Hippocampal formation (tissue), 2 donors: ENCODE measurements around the gene SLC17A4.

Experiments
- DNase-seq, 2 donors: peaks; one replicate each; lab custom pipeline; 2025; lab: John Stamatoyannopoulos, UW

Gene SLC17A4

DNA sequence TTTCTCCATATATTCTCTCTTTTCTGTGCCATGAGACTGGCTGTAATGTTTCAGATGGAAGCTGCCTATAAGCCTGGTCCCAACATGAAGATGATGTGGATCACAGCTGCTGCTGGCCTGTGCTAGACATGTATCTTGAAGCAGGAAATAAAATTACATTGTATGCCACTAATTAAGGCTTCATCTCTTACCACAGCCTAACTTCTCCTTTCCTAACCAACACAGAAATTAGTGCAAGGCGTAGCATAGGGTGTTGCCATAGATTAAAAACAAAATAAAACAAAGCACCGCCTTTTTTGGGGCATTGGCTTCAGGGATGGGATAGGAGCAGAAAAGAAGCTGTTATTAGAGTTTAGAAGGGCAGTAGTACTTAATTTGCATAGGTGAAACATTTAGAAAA lies 4.7 kb upstream of the SLC17A4 start:
- no peak for DNase-seq

DNA sequence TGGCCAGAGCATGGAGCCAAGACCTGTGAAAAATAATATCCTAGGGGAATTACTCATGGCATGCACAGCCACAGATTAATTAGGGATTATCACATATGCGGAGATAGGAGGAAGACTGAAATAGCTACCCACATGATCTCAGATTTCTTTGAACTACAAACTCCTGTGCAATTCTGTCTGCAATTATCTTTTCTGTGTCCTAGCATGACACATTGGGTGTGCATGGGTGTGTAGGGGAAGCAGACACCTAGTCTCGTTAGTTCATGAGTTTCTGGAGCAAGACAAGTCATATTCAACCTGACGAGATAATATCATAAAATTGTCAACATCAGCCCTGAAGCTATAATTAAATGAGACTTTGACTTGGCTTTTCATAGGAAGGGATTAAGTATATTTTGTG lies 3.6 kb upstream of the SLC17A4 start:
- no peak for DNase-seq

- DNase-seq: no peak
Measured at GRCh38 chr6:25753079-25753478, 1.5 kb upstream of the SLC17A4 start.

- DNase-seq: no peak
Measured at GRCh38 chr6:25755483-25755882, 941 bp downstream of the SLC17A4 start.

- DNase-seq: no peak
Measured at GRCh38 chr6:25756382-25757363, 2.1 kb downstream of the SLC17A4 start.

DNA sequence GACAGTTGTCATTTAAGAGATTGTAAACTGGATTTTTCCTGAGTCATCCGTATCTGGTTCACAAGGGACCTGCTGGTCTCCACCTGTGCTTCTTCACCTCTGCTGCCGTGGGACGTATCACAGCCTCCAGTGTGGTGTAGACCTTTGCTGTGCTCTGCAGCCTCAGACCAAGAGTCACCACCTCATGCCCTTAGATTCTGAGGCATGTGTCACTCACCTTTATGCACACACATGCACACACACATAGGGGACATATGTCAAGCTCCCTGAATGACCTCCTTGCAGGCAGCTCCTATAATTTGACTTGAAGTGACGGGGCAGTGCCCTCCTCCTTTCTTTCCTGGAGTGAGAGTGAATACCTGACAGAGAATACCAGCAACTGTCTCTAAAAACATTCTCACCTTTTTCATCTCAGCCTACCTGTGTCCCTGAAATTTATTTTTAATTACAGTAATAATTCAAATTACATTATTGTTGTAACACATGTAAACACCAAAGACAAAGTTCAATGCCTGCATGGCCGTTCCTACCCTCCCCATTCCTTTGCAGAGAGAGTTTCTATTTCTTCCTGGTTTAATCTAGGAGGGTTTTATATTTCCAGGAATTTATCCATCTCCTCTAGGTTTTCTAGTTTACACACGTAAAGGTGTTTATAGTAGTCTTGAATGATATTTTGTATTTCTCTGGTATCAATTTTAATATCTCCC lies 3.5 kb downstream of the SLC17A4 start:
- no peak for DNase-seq

- DNase-seq: no peak
Measured at GRCh38 chr6:25764611-25765010, 10.1 kb downstream of the SLC17A4 start.

GRCh38 chr6:25768566-25768965 lies 14.0 kb downstream of the SLC17A4 start:
- DNase-seq: no peak

GRCh38 chr6:25769983-25770382 lies 15.4 kb downstream of the SLC17A4 start:
- no peak for DNase-seq

DNA sequence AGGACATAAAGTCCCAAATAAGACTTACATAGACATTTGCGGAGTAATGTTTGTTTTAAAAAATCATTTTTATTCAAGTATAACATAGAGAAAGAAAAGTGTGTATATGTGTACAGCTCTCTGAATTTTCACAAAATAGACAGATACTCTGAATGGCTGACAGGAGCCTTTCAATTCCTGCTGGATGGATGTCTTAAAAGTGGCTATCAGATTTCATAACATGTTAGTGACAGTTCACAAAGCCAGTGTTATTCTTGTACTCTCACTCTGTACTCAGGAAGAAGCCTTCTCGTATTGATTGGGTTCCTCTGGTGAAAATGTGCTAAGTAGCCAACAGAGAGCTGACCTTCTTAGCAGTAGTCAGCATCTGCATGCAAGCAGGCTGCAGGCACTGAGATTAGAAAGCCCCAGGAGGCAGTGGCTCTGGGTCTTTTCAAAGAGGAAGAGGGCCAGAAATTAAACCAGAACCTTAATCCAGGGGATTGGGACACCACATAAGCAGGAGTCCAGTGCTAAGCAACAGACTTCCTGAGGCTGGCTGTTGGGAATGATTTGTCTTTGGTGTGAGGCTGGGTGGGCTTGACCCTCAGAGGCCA lies 19.7 kb downstream of the SLC17A4 start:
- DNase-seq: no peak

DNA sequence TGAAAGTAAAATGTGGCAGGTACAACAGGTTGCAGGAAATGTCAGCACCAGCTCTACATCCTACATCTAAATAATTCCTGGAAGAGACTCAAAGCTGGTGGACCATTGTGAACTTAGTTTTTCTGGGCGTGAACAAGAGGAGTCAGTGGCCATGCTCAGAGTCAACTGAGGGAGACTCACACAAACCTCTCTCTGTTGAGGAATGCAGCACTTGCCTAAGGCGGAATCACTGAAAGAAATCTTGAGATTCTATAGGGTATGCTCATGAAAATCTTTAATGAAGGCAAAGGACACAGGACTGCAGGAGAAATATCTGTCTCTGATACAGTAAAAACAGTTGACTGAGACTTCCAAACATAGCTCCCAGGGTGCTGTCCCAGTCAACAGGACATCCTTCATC lies 22.5 kb downstream of the SLC17A4 start:
- DNase-seq: no peak

GRCh38 chr6:25777856-25778649 lies 23.5 kb downstream of the SLC17A4 start:
- DNase-seq: no peak

- no peak for DNase-seq
Measured at GRCh38 chr6:25781134-25781533, 26.6 kb downstream of the SLC17A4 start.

DNA sequence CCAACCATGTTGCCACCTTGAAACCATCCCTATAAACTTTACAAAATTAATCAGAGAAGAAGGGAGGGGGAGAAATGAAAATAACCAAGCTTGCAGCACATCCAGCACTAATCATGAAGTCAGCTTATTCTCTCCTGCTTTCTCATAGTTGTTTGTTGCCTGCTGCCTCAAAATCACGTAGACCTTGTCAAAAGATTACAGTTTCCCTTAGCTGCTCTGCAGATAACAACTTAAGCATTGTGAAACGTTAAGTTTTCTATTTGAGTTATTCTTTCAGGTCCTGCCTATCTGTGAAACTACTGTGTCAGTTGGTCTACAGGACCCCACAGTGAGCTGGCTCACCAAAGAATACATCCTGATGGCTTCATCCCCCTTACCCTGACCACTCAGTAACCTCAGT lies 32.9 kb downstream of the SLC17A4 start:
- no peak for DNase-seq

DNA sequence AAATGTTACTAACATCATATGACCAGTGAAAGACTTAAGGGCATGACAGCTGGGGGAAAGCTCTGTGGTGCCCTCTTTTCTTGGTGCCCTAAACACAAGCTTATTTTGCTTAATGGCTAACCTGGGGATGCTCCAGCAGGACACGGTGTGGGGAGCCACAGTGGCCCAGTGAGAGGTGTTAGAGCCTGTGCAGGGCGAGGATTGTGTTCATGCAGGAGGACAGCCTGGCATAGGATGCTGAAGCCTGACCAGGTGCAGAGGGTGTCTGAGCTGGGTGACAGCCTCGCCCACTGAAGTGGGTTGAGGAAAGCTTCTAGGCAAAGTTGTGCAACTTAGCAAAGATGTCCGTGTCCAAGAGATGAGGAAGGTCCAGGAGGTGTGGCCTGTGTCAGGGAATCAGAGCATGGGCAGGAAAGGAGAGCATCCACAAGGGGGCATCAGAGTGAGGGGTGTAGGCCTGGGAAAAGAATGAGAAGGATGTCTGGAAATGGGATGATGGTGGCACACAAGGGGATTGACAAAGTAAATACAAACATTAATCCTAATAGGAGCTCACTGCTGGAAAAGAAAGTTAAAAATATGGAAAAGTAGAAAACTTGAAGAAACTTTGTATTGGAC lies 33.9 kb downstream of the SLC17A4 start:
- no peak for DNase-seq

- DNase-seq: no peak
Measured at GRCh38 chr6:25789475-25789874, 34.9 kb downstream of the SLC17A4 start.

- no peak for DNase-seq
Measured at GRCh38 chr6:25792016-25792415, 37.5 kb downstream of the SLC17A4 start.

DNA sequence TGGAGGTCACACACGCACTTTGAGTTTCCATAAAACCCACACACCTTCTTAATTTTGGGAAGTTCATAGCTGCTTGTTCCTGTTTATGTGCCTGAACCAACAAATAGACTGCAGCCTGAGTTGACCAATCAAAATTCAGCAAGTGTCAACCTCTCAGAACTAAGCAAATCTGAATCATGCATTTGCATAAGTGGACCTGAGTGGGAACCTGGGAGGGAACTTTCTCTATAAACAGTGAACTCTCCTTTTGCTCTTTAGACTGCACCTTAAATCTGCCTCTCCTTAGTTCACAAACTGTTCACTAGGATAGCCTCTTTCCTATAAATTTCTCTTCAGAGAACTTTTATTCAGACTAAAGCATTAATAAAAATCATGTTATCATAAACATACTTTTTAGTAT lies 39.4 kb downstream of the SLC17A4 start:
- no peak for DNase-seq

DNA sequence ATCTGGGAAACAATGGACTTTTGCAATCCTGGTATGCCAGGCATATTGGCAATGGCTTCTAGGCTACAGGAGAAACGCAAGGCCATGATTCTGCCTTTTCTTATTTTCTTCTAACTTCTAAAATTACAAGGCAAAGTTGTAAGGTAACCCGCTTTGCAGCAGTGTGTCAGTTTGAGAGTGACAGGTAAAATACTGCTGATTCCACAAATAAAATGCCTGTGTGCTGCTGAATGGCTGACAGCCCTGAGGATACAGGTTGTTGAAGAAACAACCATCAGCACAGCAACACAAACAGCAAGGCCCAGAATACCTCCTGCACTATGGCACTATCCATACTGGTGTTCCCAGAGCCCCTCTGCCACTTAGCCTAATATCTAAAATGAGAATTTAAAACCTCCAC lies 40.2 kb downstream of the SLC17A4 start:
- DNase-seq: no peak

- DNase-seq: no peak
Measured at GRCh38 chr6:25801436-25801835, 46.9 kb downstream of the SLC17A4 start.

DNA sequence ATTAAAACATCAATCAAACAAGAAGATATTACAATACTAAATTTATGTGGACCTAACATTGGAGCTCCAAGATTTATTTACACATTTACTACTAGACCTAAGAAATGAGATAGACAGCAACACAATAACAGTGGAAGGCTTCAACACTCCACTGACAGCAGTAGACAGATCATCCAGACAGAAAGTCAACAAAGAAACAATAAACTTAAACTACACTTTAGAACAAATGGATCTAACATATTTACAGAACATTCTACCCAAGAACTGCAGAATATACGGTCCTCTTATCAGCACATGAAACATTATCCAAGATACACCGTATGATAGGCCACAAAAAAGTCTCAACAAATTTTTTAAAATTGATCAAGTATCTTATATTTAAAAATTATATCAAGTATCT lies 50.3 kb downstream of the SLC17A4 start:
- no peak for DNase-seq

- DNase-seq: no peak
Measured at GRCh38 chr6:25815194-25815593, 60.7 kb downstream of the SLC17A4 start.
